ENCODE results near the gene SPARC.

SPARC gene

GRCh38 chr5:151677776-151678545, 8.8 kb downstream of the SPARC start:
- no peak for FAIRE-seq

GRCh38 chr5:151676719-151677118, 10.0 kb downstream of the SPARC start:
- FAIRE-seq, result no peak

- FAIRE-seq, result no peak
Observed at GRCh38 chr5:151676314-151676712, 10.4 kb downstream of the SPARC start.

- no peak for FAIRE-seq
Observed at GRCh38 chr5:151675611-151676313, 11.0 kb downstream of the SPARC start.

- FAIRE-seq, result no peak
Observed at GRCh38 chr5:151674626-151675610, 11.8 kb downstream of the SPARC start.

- FAIRE-seq, result no peak
Observed at GRCh38 chr5:151673421-151673820, 13.3 kb downstream of the SPARC start.

GRCh38 chr5:151672516-151672915, 14.2 kb downstream of the SPARC start:
- no peak for FAIRE-seq

GRCh38 chr5:151671950-151672349, 14.8 kb downstream of the SPARC start:
- FAIRE-seq, result no peak

GRCh38 chr5:151670953-151671636, 15.6 kb downstream of the SPARC start:
- no peak for FAIRE-seq

- no peak for FAIRE-seq
Observed at GRCh38 chr5:151670083-151670686, 16.5 kb downstream of the SPARC start.

GRCh38 chr5:151667083-151667482, 19.6 kb downstream of the SPARC start:
- FAIRE-seq, result no peak

- FAIRE-seq, result no peak
Observed at GRCh38 chr5:151665613-151666012, 21.1 kb downstream of the SPARC start.

GRCh38 chr5:151664694-151665585, 21.8 kb downstream of the SPARC start:
- no peak for FAIRE-seq

GRCh38 chr5:151663617-151664293, 23.0 kb downstream of the SPARC start:
- no peak for FAIRE-seq

- no peak for FAIRE-seq
Observed at GRCh38 chr5:151662805-151663204, 23.9 kb downstream of the SPARC start.

- FAIRE-seq, result no peak
Observed at GRCh38 chr5:151661968-151662732, 24.6 kb downstream of the SPARC start.

- FAIRE-seq, result no peak
Observed at GRCh38 chr5:151660616-151661495, 25.9 kb downstream of the SPARC start.

- no peak for FAIRE-seq
Observed at GRCh38 chr5:151659001-151659754, 27.5 kb downstream of the SPARC start.

Measured in TTC549 (cell line).